ENCODE measurements around the gene ARPC5. TPM values are rescaled to one million over a fixed set of nuclear protein-coding genes. Genes with fewer than 3 reads are reported as not detected.

The ARPC5 gene
- total and polyA plus RNA-seq, 4 donors: 165 to 266 (median 188) TPM

GRCh38 chr1:183675381-183675780 is 39.8 kb upstream of the ARPC5 start:
- ATAC-seq (ENCODE audit: insufficient read depth, low FRiP score): no peak
- Histone ChIP-seq H3K27me3 (ENCODE audit: control insufficient read depth in 3 of 3, insufficient read depth in 3 of 3, low read length in 2 of 3) (no peaks in the 10 kb centered on the region), H3K4me1 (ENCODE audit: control insufficient read depth in 5 of 5, insufficient read depth in 5 of 5, low read length in 5 of 5) (peaks cover 0 to 18% (median 0%) of the 10 kb centered on the region in 5 donors), H3K4me3 (no peak overlapping the region), H3K36me3 (ENCODE audit: control insufficient read depth in 4 of 4, insufficient read depth in 4 of 4, low read length in 4 of 4) (no peaks in the 10 kb centered on the region), H3K9me3 (ENCODE audit: control insufficient read depth in 4 of 4, insufficient read depth in 3 of 4, low read length in 3 of 4) (no peaks in the 10 kb centered on the region), H3K9ac (ENCODE audit: insufficient read depth in 1 of 2, low read length in 2 of 2) (no peak overlapping the region), H3K27ac (ENCODE audit: low read depth in 1 of 2, low read length in 1 of 2) (no peak overlapping the region)
- no peak for DNase-seq
- TF ChIP-seq CTCF (IDR thresholded peaks at IDR 0.05; ENCODE audit: control extremely low read depth, extremely low read depth): no peak

GRCh38 chr1:183674886-183675285 is 39.3 kb upstream of the ARPC5 start:
- no peak for ATAC-seq (ENCODE audit: insufficient read depth, low FRiP score)
- 81 to 96% methylated on average over 2 of the region's 2 CpGs for WGBS, 2 donors
- Histone ChIP-seq H3K4me1 (ENCODE audit: control insufficient read depth in 5 of 5, insufficient read depth in 5 of 5, low read length in 5 of 5) (peaks cover 0 to 18% (median 0%) of the 10 kb centered on the region in 5 donors), H3K9ac (ENCODE audit: insufficient read depth in 1 of 2, low read length in 2 of 2) (no peak overlapping the region), H3K9me3 (ENCODE audit: control insufficient read depth in 4 of 4, insufficient read depth in 3 of 4, low read length in 3 of 4) (no peaks in the 10 kb centered on the region), H3K27ac (ENCODE audit: low read depth in 1 of 2, low read length in 1 of 2) (no peak overlapping the region), H3K27me3 (ENCODE audit: control insufficient read depth in 3 of 3, insufficient read depth in 3 of 3, low read length in 2 of 3) (no peaks in the 10 kb centered on the region), H3K4me3 (no peak overlapping the region), H3K36me3 (ENCODE audit: control insufficient read depth in 4 of 4, insufficient read depth in 4 of 4, low read length in 4 of 4) (no peaks in the 10 kb centered on the region)
- TF ChIP-seq CTCF (IDR thresholded peaks at IDR 0.05; ENCODE audit: control extremely low read depth, extremely low read depth): no peak
- peak in 1 of 3 donors; percentile 11 for DNase-seq

- WGBS, 2 donors: 86 to 89% methylated on average over 1 of the region's 1 CpG
- DNase-seq: peak in 2 of 3 donors; percentile 38 to 74
- no peak overlapping the region for H3K27ac ChIP-seq (ENCODE audit: low read depth in 1 of 2, low read length in 1 of 2)
- H3K36me3 ChIP-seq (ENCODE audit: control insufficient read depth in 4 of 4, insufficient read depth in 4 of 4, low read length in 4 of 4): no peaks in the 10 kb centered on the region
- H3K27me3 ChIP-seq (ENCODE audit: control insufficient read depth in 3 of 3, insufficient read depth in 3 of 3, low read length in 2 of 3): no peaks in the 10 kb centered on the region
- TF ChIP-seq CTCF (IDR thresholded peaks at IDR 0.05; ENCODE audit: control extremely low read depth, extremely low read depth): no peak
- ATAC-seq (ENCODE audit: insufficient read depth, low FRiP score): no peak
- peaks cover 0 to 18% (median 0%) of the 10 kb centered on the region in 5 donors for H3K4me1 ChIP-seq (ENCODE audit: control insufficient read depth in 5 of 5, insufficient read depth in 5 of 5, low read length in 5 of 5)
- no peak overlapping the region for H3K4me3 ChIP-seq
- H3K9ac ChIP-seq (ENCODE audit: insufficient read depth in 1 of 2, low read length in 2 of 2): no peak overlapping the region
- H3K9me3 ChIP-seq (ENCODE audit: control insufficient read depth in 4 of 4, insufficient read depth in 3 of 4, low read length in 3 of 4): no peaks in the 10 kb centered on the region
These were observed 38.8 kb upstream of the ARPC5 start for GRCh38 chr1:183674339-183674738.
